HEK293 (cell line): ENCODE data around the gene CDK4.
A peak's percentile ranks its signal among the peaks of the same experiment; 100 is the strongest.

Experiments
- ATF2 ChIP-seq: fragments of 450-650 bp; formaldehyde crosslinking; IDR thresholded peaks from 2 replicates; pipeline ENCODE4 v1.5.1; 2016; ENCODE audit warnings: missing biosample characterization, missing genetic modification characterization, low read depth
- EGR2 ChIP-seq: fragments of 450-650 bp; formaldehyde crosslinking; IDR thresholded peaks from 2 replicates; pipeline ENCODE4 v1.5.1; 2016; ENCODE audit warnings: low read depth, missing biosample characterization, missing genetic modification characterization
- GLIS2 ChIP-seq: fragments of 450-650 bp; formaldehyde crosslinking; IDR thresholded peaks from 2 replicates; pipeline ENCODE4 v1.5.1; 2016; ENCODE audit warnings: missing biosample characterization, missing genetic modification characterization
- IKZF3 ChIP-seq: fragments of 450-650 bp; IDR thresholded peaks from 2 replicates; pipeline ENCODE4 v1.5.0; 2018; ENCODE audit warnings: missing biosample characterization, mild to moderate bottlenecking, missing genetic modification characterization, moderate library complexity
- KLF10 ChIP-seq: fragments of 450-650 bp; IDR thresholded peaks from 2 replicates; pipeline ENCODE4 v1.5.1; 2018; ENCODE audit warnings: missing biosample characterization, mild to moderate bottlenecking, missing genetic modification characterization
- KLF16 ChIP-seq: fragments of 450-650 bp; formaldehyde crosslinking; IDR thresholded peaks from 2 replicates; pipeline ENCODE4 v1.5.1; 2017; ENCODE audit warnings: missing biosample characterization, missing genetic modification characterization
- SP3 ChIP-seq: fragments of 450-650 bp; formaldehyde crosslinking; IDR thresholded peaks from 2 replicates; pipeline ENCODE4 v1.5.1; 2016; ENCODE audit warnings: missing biosample characterization, missing genetic modification characterization
- ZBTB10 ChIP-seq: fragments of 450-650 bp; formaldehyde crosslinking; IDR thresholded peaks from 2 replicates; pipeline ENCODE4 v1.5.1; 2016; ENCODE audit warnings: missing biosample characterization, missing genetic modification characterization
- ZBTB20 ChIP-seq: fragments of 450-650 bp; formaldehyde crosslinking; IDR thresholded peaks from 2 replicates; pipeline ENCODE4 v1.5.1; 2016; ENCODE audit warnings: missing biosample characterization, missing genetic modification characterization
- ZBTB48 ChIP-seq: fragments of 450-650 bp; formaldehyde crosslinking; IDR thresholded peaks from 2 replicates; pipeline ENCODE4 v1.5.1; 2016; ENCODE audit warnings: missing biosample characterization, missing genetic modification characterization
- ZBTB8A ChIP-seq: fragments of 450-650 bp; formaldehyde crosslinking; IDR thresholded peaks from 2 replicates; pipeline ENCODE4 v1.5.1; 2016; ENCODE audit warnings: missing biosample characterization, missing genetic modification characterization
- ZIC2 ChIP-seq: fragments of 450-650 bp; formaldehyde crosslinking; IDR thresholded peaks from 2 replicates; pipeline ENCODE4 v1.5.1; 2016; ENCODE audit warnings: missing biosample characterization, missing genetic modification characterization
- ZNF133 ChIP-seq: fragments of 450-650 bp; formaldehyde crosslinking; IDR thresholded peaks from 2 replicates; pipeline ENCODE4 v1.5.1; 2016; ENCODE audit warnings: missing biosample characterization, missing genetic modification characterization
- ZNF169 ChIP-seq: fragments of 450-650 bp; formaldehyde crosslinking; IDR thresholded peaks from 2 replicates; pipeline ENCODE4 v1.5.1; 2016; ENCODE audit warnings: missing biosample characterization, missing genetic modification characterization
- ZNF610 ChIP-seq: fragments of 450-650 bp; formaldehyde crosslinking; IDR thresholded peaks from 2 replicates; pipeline ENCODE4 v1.5.1; 2016; ENCODE audit warnings: missing biosample characterization, missing genetic modification characterization, borderline replicate concordance
- ZNF660 ChIP-seq: fragments of 450-650 bp; IDR thresholded peaks from 2 replicates; pipeline ENCODE4 v1.5.1; 2018; ENCODE audit warnings: missing biosample characterization, mild to moderate bottlenecking, missing genetic modification characterization
- ZSCAN30 ChIP-seq: fragments of 450-650 bp; IDR thresholded peaks from 2 replicates; pipeline ENCODE4 v1.5.1; 2018; ENCODE audit warnings: missing biosample characterization, mild to moderate bottlenecking, missing genetic modification characterization, moderate library complexity
- TF ChIP-seq, protein P1 (sequence below): fragments of 450-650 bp; formaldehyde crosslinking; IDR thresholded peaks from 2 replicates; pipeline ENCODE4 v1.5.1; 2016; ENCODE audit warnings: missing biosample characterization, missing genetic modification characterization
- TF ChIP-seq, protein P2 (sequence below): fragments of 450-650 bp; formaldehyde crosslinking; conservative IDR thresholded peaks from 2 replicates; pipeline ENCODE4 v1.5.1; 2016; ENCODE audit warnings: low read depth, missing biosample characterization, missing genetic modification characterization
- TF ChIP-seq, protein P3 (sequence below): fragments of 450-650 bp; IDR thresholded peaks from 2 replicates; pipeline ENCODE4 v1.5.1; 2018; ENCODE audit warnings: missing biosample characterization, missing genetic modification characterization
- TF ChIP-seq, protein P4 (sequence below): fragments of 450-650 bp; formaldehyde crosslinking; IDR thresholded peaks from 2 replicates; pipeline ENCODE4 v1.5.1; 2017; ENCODE audit warnings: missing biosample characterization, missing genetic modification characterization
- TF ChIP-seq, protein P5 (sequence below): fragments of 450-650 bp; formaldehyde crosslinking; IDR thresholded peaks from 2 replicates; pipeline ENCODE4 v1.5.1; 2016; ENCODE audit warnings: missing biosample characterization, missing genetic modification characterization

Gene CDK4

DNA sequence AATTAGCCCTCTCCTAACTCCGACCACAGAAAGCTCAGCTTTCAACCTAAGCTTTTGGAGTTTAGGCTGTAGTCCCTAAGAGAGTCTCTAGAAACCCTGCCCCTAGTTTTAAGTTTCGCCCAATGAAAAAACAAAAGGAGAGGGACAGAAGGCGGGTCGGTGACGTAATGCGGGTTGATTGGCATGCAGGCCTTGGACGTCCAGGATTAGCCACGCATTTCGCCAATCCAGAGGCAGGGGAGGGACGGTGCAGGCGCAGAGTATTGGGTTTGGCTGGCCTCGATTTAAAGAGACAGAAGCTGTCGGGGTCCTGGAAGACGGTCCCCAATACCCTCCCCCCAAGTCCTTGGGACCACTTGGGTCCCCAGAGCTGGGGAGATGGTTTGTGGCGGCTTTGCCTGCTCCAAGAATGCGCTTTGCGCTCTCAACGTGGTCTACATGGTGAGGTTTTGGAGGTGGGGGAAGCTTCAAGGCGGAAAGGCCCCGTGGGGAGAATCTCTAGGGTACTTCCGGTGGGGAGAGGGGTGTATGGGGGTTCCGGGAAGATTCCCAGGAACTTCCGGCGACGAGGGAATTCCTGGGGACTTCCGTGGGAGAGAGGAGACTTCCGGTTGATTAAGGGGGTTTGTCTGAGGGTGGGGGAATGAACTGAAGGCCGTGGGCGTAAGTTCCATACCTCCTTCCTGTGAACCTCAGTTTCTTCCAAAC is 7.2 kb downstream of the CDK4 start, which contains the start of gene TSPAN31 (continued):
- TF ChIP-seq ZBTB48 (peak; percentile 92), ZBTB20 (tag by site-specific recombination) (peak; percentile 43), ZBTB10 (tag by site-specific recombination) (peak; percentile 97), ZNF660 (tag by site-specific recombination) (peak; percentile 27; the same call in 1 of the 2 replicates), IKZF3 (tag by site-specific recombination) (peak; percentile 95), ZIC2 (tag by site-specific recombination) (peak; percentile 68), EGR2 (peak; percentile 61), ZNF610 (tag by site-specific recombination) (0 out of 2 replicates have a peak, but pooled peaks have one; percentile 19), KLF16 (tag by site-specific recombination) (peak; percentile 77; the same call in 1 of the 2 replicates), ZNF133 (tag by site-specific recombination) (no peak), SP3 (tag by site-specific recombination) (peak; percentile 82; the same call in 1 of the 2 replicates), ATF2 (tag by site-specific recombination) (peak; percentile 99), KLF10 (tag by site-specific recombination) (peak; percentile 40), ZNF169 (tag by site-specific recombination) (no peak), GLIS2 (tag by site-specific recombination) (peak; percentile 83), ZBTB8A (peak; percentile 63; the same call in 1 of the 2 replicates), ZSCAN30 (peak; percentile 11)
- TF ChIP-seq, protein P1, sequence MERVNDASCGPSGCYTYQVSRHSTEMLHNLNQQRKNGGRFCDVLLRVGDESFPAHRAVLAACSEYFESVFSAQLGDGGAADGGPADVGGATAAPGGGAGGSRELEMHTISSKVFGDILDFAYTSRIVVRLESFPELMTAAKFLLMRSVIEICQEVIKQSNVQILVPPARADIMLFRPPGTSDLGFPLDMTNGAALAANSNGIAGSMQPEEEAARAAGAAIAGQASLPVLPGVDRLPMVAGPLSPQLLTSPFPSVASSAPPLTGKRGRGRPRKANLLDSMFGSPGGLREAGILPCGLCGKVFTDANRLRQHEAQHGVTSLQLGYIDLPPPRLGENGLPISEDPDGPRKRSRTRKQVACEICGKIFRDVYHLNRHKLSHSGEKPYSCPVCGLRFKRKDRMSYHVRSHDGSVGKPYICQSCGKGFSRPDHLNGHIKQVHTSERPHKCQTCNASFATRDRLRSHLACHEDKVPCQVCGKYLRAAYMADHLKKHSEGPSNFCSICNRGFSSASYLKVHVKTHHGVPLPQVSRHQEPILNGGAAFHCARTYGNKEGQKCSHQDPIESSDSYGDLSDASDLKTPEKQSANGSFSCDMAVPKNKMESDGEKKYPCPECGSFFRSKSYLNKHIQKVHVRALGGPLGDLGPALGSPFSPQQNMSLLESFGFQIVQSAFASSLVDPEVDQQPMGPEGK (tag by site-specific recombination), result peak; percentile 95
- TF ChIP-seq, protein P2, sequence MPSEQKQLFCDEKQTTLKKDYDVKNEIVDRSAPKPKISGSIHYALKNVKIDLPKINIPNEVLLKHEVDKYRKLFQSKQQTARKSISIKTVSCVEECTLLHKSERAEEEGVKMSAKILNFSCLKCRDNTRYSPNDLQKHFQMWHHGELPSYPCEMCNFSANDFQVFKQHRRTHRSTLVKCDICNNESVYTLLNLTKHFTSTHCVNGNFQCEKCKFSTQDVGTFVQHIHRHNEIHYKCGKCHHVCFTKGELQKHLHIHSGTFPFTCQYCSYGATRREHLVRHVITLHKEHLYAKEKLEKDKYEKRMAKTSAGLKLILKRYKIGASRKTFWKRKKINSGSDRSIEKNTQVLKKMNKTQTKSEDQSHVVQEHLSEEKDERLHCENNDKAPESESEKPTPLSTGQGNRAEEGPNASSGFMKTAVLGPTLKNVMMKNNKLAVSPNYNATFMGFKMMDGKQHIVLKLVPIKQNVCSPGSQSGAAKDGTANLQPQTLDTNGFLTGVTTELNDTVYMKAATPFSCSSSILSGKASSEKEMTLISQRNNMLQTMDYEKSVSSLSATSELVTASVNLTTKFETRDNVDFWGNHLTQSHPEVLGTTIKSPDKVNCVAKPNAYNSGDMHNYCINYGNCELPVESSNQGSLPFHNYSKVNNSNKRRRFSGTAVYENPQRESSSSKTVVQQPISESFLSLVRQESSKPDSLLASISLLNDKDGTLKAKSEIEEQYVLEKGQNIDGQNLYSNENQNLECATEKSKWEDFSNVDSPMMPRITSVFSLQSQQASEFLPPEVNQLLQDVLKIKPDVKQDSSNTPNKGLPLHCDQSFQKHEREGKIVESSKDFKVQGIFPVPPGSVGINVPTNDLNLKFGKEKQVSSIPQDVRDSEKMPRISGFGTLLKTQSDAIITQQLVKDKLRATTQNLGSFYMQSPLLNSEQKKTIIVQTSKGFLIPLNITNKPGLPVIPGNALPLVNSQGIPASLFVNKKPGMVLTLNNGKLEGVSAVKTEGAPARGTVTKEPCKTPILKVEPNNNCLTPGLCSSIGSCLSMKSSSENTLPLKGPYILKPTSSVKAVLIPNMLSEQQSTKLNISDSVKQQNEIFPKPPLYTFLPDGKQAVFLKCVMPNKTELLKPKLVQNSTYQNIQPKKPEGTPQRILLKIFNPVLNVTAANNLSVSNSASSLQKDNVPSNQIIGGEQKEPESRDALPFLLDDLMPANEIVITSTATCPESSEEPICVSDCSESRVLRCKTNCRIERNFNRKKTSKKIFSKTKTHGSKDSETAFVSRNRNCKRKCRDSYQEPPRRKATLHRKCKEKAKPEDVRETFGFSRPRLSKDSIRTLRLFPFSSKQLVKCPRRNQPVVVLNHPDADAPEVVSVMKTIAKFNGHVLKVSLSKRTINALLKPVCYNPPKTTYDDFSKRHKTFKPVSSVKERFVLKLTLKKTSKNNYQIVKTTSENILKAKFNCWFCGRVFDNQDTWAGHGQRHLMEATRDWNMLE (tag by site-specific recombination), result peak; percentile 95
- TF ChIP-seq, protein P3, sequence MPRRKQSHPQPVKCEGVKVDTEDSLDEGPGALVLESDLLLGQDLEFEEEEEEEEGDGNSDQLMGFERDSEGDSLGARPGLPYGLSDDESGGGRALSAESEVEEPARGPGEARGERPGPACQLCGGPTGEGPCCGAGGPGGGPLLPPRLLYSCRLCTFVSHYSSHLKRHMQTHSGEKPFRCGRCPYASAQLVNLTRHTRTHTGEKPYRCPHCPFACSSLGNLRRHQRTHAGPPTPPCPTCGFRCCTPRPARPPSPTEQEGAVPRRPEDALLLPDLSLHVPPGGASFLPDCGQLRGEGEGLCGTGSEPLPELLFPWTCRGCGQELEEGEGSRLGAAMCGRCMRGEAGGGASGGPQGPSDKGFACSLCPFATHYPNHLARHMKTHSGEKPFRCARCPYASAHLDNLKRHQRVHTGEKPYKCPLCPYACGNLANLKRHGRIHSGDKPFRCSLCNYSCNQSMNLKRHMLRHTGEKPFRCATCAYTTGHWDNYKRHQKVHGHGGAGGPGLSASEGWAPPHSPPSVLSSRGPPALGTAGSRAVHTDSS (tag by site-specific recombination), result 0 out of 2 replicates have a peak, but pooled peaks have one; percentile 14
- TF ChIP-seq, protein P4, sequence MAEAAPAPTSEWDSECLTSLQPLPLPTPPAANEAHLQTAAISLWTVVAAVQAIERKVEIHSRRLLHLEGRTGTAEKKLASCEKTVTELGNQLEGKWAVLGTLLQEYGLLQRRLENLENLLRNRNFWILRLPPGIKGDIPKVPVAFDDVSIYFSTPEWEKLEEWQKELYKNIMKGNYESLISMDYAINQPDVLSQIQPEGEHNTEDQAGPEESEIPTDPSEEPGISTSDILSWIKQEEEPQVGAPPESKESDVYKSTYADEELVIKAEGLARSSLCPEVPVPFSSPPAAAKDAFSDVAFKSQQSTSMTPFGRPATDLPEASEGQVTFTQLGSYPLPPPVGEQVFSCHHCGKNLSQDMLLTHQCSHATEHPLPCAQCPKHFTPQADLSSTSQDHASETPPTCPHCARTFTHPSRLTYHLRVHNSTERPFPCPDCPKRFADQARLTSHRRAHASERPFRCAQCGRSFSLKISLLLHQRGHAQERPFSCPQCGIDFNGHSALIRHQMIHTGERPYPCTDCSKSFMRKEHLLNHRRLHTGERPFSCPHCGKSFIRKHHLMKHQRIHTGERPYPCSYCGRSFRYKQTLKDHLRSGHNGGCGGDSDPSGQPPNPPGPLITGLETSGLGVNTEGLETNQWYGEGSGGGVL (tag by site-specific recombination), result peak; percentile 75
- TF ChIP-seq, protein P5, sequence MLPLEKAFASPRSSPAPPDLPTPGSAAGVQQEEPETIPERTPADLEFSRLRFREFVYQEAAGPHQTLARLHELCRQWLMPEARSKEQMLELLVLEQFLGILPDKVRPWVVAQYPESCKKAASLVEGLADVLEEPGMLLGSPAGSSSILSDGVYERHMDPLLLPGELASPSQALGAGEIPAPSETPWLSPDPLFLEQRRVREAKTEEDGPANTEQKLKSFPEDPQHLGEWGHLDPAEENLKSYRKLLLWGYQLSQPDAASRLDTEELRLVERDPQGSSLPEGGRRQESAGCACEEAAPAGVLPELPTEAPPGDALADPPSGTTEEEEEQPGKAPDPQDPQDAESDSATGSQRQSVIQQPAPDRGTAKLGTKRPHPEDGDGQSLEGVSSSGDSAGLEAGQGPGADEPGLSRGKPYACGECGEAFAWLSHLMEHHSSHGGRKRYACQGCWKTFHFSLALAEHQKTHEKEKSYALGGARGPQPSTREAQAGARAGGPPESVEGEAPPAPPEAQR (tag by site-specific recombination), result 0 out of 2 replicates have a peak, but pooled peaks have one; percentile 3
